ENCODE measurements around the gene APEH.

Gene APEH

GRCh38 chr3:49716169-49716568 lies 42.0 kb downstream of the APEH start:
- DNase-seq = no peak

DNA sequence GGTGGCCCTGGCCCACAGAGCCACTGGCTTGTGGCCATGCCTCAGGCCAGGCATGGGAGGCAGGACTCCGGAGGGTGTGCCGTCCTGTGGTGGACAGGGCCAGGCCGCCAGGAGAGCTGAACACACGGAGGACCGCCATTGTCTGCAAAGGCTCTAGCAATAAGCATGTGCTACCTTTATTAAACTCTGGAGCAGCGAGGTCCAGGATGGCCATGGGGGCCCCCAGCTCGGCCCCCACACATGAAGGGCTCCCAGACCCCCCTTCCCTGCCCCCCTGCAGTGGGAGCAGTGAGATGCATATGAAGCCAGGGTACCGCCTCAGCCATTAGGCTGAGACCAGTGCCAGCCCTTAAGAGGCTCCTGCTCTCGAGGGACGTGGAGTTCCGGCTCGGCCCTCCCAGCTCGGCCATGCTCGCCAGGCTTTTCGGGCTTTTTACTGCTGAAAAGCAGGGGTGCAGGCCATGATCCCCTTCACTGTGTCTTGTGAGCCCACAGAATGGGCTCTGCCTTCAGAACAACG lies 42.6 kb downstream of the APEH start:
- no peak for DNase-seq

- DNase-seq = no peak
These were observed 43.2 kb downstream of the APEH start for GRCh38 chr3:49717211-49717958.

- no peak for DNase-seq
These were observed 44.1 kb downstream of the APEH start for GRCh38 chr3:49717959-49718857.

- DNase-seq = peak; percentile 52
These were observed 44.7 kb downstream of the APEH start for GRCh38 chr3:49718858-49719213.

GRCh38 chr3:49719214-49719884 lies 45.2 kb downstream of the APEH start, which contains the start of gene AMIGO3:
TSS of gene AMIGO3 (minus strand) at chr3:49719684. CDS start at chr3:49719465, 219 bp downstream.
- peak; percentile 98 for DNase-seq

DNA sequence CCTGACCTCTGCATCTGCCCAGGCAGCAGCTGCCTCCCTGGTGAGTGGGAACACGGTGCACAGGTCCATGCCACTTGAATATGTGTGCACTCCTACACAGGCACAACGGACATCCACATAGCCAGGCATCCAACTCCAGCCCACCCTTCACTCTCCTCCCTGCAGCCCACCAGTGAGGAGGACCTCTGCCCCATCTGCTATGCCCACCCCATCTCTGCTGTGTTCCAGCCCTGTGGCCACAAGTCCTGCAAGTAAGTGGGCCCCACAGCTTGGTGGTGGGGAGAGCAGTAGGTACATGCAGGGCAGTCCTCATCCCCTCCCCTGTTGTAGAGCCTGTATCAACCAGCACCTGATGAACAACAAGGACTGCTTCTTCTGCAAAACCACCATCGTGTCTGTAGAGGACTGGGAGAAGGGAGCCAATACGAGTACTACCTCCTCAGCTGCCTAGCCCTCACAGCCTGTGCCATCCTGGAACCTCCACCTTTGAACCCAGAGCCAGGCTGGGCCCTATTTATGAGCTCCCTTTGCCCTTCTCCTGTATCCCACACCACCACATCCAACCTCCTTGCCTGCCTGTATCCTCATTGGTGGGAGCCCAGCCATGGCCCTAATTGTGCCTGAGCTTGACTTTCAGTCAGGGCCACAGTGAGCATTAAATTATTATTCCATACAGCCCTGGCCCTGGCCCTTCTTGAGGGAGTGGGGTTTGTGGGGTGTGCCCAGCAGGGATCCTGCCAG lies 46.9 kb downstream of the APEH start:
- no peak for DNase-seq

GRCh38 chr3:49721596-49721895 lies 47.4 kb downstream of the APEH start:
- no peak for DNase-seq

DNA sequence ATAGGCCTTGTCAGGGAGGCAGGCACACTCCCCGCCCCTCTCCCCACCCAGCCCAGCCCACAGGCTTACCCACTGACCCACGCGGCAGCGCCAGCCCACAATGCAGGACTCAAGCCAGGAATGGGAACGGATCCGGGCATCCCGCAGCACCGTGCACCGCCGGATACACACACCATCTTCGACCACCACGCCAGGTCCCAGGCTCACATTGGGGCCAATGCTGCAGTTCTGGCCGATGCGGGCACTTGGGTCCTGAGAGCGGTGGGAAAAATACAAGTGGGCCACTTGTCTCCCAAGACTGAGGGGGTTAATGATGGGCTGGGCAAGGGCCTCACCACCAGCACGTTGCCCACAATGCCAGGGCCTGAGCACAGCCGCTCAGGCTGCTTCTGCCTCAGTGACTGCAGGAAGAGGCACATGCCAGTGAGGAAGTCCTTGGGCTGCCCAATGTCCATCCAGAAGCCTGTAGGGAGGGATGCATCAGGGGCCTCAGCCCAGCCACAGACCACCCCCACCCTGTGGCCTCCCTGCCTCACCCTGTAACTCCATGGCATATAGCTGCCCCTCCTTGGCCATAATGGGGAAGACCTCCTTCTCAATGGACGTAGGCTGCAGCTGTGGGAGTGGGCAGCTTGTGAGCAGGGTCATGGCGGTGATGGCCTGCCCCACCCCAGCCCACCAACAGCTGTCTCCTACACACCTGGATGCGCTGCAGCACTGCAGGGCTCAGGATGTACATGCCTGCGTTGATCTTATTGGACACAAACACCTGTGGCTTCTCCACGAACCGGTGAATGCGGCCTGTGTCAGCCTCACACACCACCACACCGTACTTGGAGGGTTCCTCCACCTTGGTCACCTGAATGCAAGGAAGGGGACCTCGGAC lies 48.0 kb downstream of the APEH start:
- DNase-seq = no peak

DNA sequence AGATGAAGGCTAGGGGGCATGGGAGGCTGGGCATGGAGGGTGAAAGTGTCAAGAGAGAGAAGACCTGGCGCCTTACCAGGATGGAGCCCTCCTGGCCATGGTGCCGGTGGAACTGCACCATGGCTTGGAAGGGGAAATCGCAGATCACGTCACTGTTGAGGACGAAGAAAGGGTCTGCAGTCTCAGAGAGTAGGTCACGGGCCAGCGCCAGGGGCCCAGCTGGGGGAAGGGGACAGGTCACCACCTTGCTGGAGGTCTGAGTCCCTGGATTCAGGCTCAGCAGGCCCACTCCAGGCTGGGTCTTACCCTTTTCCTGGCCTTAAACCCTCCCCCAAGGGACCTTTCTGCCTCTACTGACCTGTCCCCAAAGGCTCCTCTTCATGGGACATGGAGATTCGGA lies 48.7 kb downstream of the APEH start:
- no peak for DNase-seq

DNA sequence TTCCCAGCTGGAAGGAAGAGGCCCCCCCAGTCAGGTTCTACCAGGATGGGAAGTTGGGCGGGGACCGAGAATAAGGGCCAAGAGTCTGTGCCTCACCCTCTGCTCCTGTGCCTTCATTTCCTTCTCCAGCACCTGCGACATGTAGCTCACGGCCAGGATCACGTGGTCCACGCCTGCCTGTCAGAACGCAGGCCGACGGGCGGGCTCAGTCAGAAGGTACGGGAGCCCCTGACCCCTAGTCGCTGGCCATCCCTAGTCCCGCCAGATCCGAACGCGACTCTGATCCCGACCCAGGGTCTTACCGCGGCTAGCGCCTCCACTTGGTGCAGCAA lies 49.1 kb downstream of the APEH start:
- DNase-seq = peak; percentile 76

GRCh38 chr3:49723628-49724551 lies 49.7 kb downstream of the APEH start, which contains the start of gene GMPPB:
TSS of gene GMPPB (minus strand) at chr3:49723951. CDS start at chr3:49723726, 225 bp downstream.
- DNase-seq = peak; percentile 98

DNA sequence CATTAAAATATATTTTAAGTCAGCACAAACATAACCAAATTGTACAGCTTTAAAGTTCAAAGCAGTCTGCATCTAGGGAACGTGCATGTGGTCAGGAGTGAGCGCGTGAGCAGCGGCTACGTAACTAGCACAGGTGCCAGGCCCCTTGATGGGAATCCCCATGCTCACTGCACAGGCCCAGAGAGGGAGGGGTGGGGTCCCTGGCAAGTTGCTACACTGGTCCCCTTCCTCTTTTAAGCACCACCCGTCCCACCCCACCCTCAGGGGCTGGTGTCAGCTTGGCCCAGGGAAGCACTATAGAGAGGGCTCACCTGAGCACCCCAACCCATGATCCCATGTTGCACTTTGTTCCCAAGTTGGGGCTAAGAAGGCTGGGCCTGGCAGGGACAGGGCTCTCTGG lies 50.4 kb downstream of the APEH start:
- DNase-seq = peak; percentile 27

DNA sequence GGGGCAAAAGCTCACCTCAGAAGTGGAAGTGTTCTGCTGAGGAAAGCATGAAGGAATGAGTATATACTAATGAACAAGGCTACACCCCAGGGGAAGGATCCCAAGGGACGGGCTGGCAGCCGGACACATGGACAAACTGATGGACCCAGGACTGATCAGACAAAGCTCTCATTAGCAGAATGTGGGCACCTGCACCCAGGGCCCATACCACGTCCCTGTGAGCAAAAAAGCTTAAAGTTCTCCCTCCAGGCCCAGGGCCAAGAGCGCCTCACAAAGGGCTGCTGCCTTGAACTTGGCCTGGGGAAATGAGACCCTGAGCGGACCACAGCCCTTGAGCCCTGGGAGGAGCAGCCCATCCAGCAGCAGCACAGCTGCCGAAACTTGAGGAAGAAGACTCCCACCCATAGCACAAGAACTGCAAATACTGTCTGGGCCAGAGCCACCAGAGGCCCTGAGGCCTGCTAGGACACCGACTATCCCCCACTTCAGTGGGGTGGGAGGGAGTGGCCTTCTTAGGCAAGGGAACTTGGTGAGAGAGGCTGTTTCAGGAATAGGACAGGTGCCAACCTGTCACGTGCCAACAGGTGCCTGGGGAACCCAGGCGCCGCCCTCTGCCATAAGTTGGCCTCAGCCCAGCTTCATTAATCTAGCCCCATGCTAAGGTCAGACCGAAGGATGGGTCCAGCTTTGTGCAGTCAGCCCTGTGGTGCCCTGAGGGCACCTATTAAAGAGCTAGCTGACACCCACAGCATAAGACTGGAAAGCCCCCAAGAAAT lies 51.9 kb downstream of the APEH start:
- no peak for DNase-seq

DNA sequence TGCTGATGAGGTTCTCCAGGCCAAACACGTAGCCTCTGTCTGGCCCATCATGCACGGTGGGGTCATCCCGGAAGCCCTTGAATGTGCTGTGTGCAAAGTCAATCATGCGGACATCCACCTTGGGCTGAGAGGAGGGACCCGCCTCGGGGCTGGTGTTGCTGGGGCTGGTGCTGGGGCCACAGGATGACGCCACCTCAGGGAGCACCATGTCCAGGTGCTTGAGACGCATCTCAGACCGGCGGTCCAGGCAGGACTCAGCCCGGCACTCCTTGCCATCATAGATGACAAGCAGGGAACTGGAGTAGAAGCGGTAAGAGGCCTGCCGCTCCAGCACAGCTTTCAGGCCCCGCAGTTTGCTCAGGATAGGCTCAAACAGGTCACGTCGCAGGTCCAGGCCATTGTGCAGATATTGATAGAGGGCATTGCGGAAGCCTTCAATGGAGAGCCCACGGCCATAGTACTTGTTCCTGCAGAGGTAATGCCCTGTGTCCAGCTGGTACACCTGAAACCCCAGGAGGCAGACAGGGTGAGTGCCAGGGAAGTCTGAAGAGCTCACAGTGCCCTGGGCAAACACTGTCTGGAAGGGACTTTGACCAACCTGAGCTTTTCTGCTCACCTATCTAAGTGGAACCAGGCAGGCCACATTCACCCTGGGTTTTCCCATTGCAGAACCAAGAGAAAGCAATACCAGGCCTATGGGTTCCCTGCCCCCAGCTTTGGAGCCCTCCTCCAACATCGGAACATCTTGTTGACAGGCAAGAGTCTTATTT lies 53.2 kb downstream of the APEH start:
- no peak for DNase-seq

DNA sequence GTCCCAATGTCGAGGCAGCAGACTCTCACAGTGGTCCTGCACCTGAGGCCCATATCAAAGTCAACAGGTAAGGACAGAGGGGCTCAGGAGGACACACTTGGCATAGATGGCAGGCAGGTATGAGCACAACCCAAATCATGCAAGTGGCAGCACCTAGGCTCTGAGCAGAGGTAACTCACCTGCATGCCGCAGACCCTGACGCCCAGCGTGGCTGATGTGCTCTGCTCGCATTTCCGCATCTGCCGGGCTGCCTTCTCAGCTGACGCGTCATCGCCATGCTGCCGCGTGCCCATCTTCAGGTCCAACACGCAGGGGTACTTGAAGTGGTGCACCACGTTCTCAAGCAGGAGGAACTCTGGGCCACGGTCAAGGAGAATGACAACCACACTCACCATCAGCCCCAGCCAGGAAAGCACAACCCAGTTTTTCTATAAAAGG lies 53.8 kb downstream of the APEH start:
- DNase-seq = no peak

DNA sequence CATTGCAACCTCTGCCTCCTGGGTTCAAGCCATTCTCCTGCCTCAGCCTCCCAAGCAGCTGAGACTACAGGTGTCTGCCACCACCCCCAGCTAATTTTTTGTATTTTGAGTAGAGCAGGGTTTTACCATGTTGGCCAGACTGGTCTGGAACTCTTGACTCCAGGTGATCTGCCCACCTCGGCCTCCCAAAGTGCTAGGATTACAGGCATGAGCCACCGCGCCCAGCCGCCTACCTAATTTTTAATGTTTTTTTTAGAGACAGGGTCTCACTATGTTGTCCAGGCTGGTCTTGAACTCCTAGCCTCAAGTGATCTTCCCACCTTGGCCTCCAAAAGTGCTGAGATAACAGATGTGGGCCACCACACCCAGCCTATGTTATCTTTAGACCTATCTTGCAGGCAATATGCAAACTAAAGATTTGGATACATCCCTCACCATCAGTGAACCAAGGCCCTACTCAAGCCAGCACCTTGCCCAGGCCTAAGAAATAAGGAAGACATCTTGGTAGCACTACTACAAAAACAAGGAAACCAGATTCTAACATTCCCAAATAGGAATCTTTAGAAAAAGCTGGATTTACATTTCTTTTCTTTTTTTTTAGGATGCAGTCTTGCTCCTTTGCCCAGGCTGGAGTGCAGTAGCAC lies 55.9 kb downstream of the APEH start:
- peak; percentile 33 for DNase-seq

DNA sequence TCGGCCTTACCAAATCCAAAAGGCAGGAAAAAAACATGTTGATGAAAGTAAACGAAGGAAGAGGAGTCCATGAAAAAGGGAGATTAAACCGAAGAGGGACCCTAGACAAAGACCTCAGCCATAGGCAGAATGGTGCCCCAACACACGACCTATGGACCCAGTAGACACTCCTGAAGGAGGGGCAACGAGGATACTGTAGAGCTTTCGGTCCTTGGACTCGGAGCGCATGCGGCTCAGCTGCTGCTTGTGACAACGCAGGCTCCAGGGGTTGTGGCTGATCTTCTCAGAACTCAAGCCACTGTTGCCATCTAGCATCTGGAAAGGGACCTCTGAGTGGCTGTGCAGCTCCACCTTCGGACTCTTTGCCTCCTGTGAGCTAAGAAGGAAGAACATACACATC lies 58.4 kb downstream of the APEH start:
- no peak for DNase-seq

Data from hematopoietic multipotent progenitor cell treated with erythropoietin and hydrocortisone succinate and interleukin-3 and kit ligand, for 6 days (in vitro differentiated cells).